CD4-positive, alpha-beta memory T cell (primary cell): ENCODE data around the gene DDI1. TPM values are rescaled to one million over a fixed set of nuclear protein-coding genes. Genes with fewer than 3 reads are reported as not detected.

ENCODE experiments used
- CTCF ChIA-PET: fragments of 350-600 bp; sonication (Branson Sonifier 250); formaldehyde crosslinking; loops from one replicate; lab custom pipeline; 2021; ENCODE audit warnings: inconsistent platforms; ENCODE audit not compliant: partially characterized antibody; lab: Charles Lee
- POLR2A ChIA-PET: fragments of 350-600 bp; sonication (Branson Sonifier 250); formaldehyde crosslinking; loops from one replicate; lab custom pipeline; 2021; ENCODE audit not compliant: partially characterized antibody; lab: Charles Lee
- DNase-seq, 5 donors: peaks; one replicate each; pipeline versions ENCODE4 v3.0.0 to v3.0.0-alpha.2; 2020 to 2022; ENCODE audit warnings: mixed read lengths in 1 of 5
- H3K27ac ChIP-seq: one replicate; pipeline ENCODE4 v1.7.0; 2013; ENCODE audit warnings: low read depth, low read length
- H3K27me3 ChIP-seq: 2 replicates; pipeline ENCODE4 v1.7.0; 2013; ENCODE audit warnings: mild to moderate bottlenecking, low read length, moderate library complexity; ENCODE audit not compliant: insufficient read depth
- H3K36me3 ChIP-seq: 2 replicates; pipeline ENCODE4 v1.7.0; 2013; ENCODE audit warnings: mild to moderate bottlenecking, low read length, moderate library complexity; ENCODE audit not compliant: insufficient read depth
- H3K4me1 ChIP-seq: 2 replicates; pipeline ENCODE4 v1.7.0; 2013; ENCODE audit warnings: mild to moderate bottlenecking, low read length, moderate library complexity; ENCODE audit not compliant: insufficient read depth
- H3K4me3 ChIP-seq, 2 donors: one replicate each; pipeline ENCODE4 v1.7.0; 2013; ENCODE audit warnings: low read length in 2 of 2, mild to moderate bottlenecking in 1 of 2
- H3K9me3 ChIP-seq, 2 donors: one replicate each; pipeline ENCODE4 v1.7.0; 2013; ENCODE audit warnings: low read length in 2 of 2, control low read depth in 1 of 2; ENCODE audit not compliant: control insufficient read depth in 1 of 2
- H3K27ac Mint-ChIP-seq, 7 donors: one replicate each; pipeline ENCODE4 v1.8.0; 2020 to 2021; ENCODE audit warnings: mixed read lengths in 7 of 7, mild to moderate bottlenecking in 6 of 7, inconsistent platforms in 3 of 7, moderate library complexity in 3 of 7
- H3K27me3 Mint-ChIP-seq, 2 donors: one replicate each; pipeline ENCODE4 v1.8.0; 2020 to 2021; ENCODE audit warnings: mixed read lengths in 2 of 2
- H3K36me3 Mint-ChIP-seq, 2 donors: one replicate each; pipeline ENCODE4 v1.8.0; 2020 to 2021; ENCODE audit warnings: mixed read lengths in 2 of 2, inconsistent platforms in 1 of 2, mild to moderate bottlenecking in 1 of 2
- H3K4me1 Mint-ChIP-seq, 4 donors: one replicate each; pipeline ENCODE4 v1.8.0; 2020 to 2021; ENCODE audit warnings: mixed read lengths in 4 of 4, mild to moderate bottlenecking in 1 of 4
- H3K4me3 Mint-ChIP-seq, 8 donors: one replicate each; pipeline ENCODE4 v1.8.0; 2020 to 2021; ENCODE audit warnings: mixed read lengths in 8 of 8, mild to moderate bottlenecking in 7 of 8, moderate library complexity in 6 of 8, inconsistent platforms in 3 of 8
- H3K9me3 Mint-ChIP-seq, 8 donors: one replicate each; pipeline ENCODE4 v1.8.0; 2020 to 2021; ENCODE audit warnings: mixed read lengths in 8 of 8, mild to moderate bottlenecking in 5 of 8, inconsistent platforms in 3 of 8, moderate library complexity in 1 of 8
- intact Hi-C: fragments of 100-400 bp; cut with micrococcal nuclease; formaldehyde crosslinking; loops from one replicate; pipeline ENCODE4 v1.15.1; 2023
- polyA plus RNA-seq, 2 donors: library from polyadenylated mRNA; unstranded; fragments of 300-500 nt; fragmentation: Illumina TruSeq; gene quantifications; one replicate each; pipeline ENCODE4 v1.2.3, GENCODE V29; 2021
- total RNA-seq, 2 experiments: library from RNA; stranded (reverse); gene quantifications; one replicate each; pipeline ENCODE4 v1.2.3, GENCODE V29; 2021

The DDI1 gene
- total and polyA plus RNA-seq, 4 experiments from 2014 or later, result not detected

- no peaks in the 10 kb centered on the region for H3K9me3 ChIP-seq
- POLR2A ChIA-PET, result no interaction called here
- intact Hi-C loops, result no loop called here
- H3K27ac Mint-ChIP-seq, result no peak overlapping the region
- H3K4me3 ChIP-seq, result no peak overlapping the region
- no peaks in the 10 kb centered on the region for H3K27me3 ChIP-seq
- DNase-seq, result no peak
- no peak overlapping the region for H3K27ac ChIP-seq
- H3K36me3 Mint-ChIP-seq, result no peaks in the 10 kb centered on the region
- no peaks in the 10 kb centered on the region for H3K4me1 ChIP-seq
- peaks cover 0 to 5% of the 10 kb centered on the region in 2 donors for H3K27me3 Mint-ChIP-seq
- H3K36me3 ChIP-seq, result no peaks in the 10 kb centered on the region
- no peak overlapping the region for H3K4me3 Mint-ChIP-seq
- CTCF ChIA-PET, result no interaction called here
- no peaks in the 10 kb centered on the region for H3K9me3 Mint-ChIP-seq
- H3K4me1 Mint-ChIP-seq, result no peaks in the 10 kb centered on the region
Measured at GRCh38 chr11:104011044-104011443, 25.4 kb upstream of the DDI1 start.

DNA sequence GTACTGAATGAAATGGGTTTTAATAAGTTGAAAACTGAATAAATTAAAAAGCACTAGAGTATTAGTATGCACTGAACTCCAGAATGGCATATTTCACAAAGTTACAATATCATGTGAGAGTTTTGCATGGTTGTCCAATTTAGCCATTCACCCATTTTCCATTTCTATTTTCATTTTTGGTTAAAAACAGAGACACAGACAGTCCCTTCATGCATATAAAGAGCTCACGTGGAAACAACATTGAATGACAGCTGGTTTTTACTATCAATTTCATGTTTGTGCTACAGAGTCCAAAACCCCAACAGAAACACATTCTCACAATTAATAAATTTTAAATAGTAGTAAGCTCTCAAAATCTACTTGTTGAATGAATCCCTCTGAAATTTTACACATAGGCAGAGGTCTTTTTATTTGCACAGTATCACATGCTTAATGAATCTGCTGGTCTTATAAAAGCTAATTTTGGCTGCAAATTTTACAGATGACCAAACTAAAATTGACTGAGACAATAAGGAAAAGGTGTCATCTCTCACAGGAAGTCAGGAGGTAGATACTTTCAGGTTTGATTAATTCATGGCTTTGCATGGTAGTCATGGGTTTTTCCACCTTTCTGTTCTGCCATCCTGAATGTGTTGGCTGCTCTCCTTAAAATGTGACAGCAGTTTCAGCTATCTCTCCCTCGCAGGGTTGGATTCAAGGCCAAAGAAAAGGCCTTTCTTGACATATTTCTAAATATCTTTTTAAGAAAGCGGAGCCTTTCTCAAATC is 20.6 kb upstream of the DDI1 start:
- peaks cover 0 to 2% (median 0%) of the 10 kb centered on the region in 8 donors for H3K9me3 Mint-ChIP-seq
- H3K4me3 Mint-ChIP-seq, result no peak overlapping the region
- H3K27ac ChIP-seq, result no peak overlapping the region
- no peak for DNase-seq
- no peaks in the 10 kb centered on the region for H3K4me1 Mint-ChIP-seq
- no peaks in the 10 kb centered on the region for H3K9me3 ChIP-seq
- H3K27ac Mint-ChIP-seq, result no peak overlapping the region
- H3K4me3 ChIP-seq, result no peak overlapping the region
- CTCF ChIA-PET, result no interaction called here
- no peaks in the 10 kb centered on the region for H3K27me3 ChIP-seq
- POLR2A ChIA-PET, result no interaction called here
- intact Hi-C loops, result no loop called here
- H3K36me3 Mint-ChIP-seq, result no peaks in the 10 kb centered on the region
- no peaks in the 10 kb centered on the region for H3K4me1 ChIP-seq
- no peaks in the 10 kb centered on the region for H3K36me3 ChIP-seq
- H3K27me3 Mint-ChIP-seq, result peaks cover 0 to 1% of the 10 kb centered on the region in 2 donors

- DNase-seq, result no peak
- no peak overlapping the region for H3K4me3 Mint-ChIP-seq
- ChIA-PET POLR2A (no interaction called here), CTCF (no interaction called here)
- no peaks in the 10 kb centered on the region for H3K4me1 Mint-ChIP-seq
- intact Hi-C loops, result no loop called here
- H3K4me1 ChIP-seq, result no peaks in the 10 kb centered on the region
- H3K9me3 Mint-ChIP-seq, result no peaks in the 10 kb centered on the region
- no peak overlapping the region for H3K4me3 ChIP-seq
- H3K27ac Mint-ChIP-seq, result no peak overlapping the region
- H3K36me3 Mint-ChIP-seq, result no peaks in the 10 kb centered on the region
- H3K36me3 ChIP-seq, result no peaks in the 10 kb centered on the region
- no peaks in the 10 kb centered on the region for H3K27me3 Mint-ChIP-seq
- no peaks in the 10 kb centered on the region for H3K9me3 ChIP-seq
- H3K27me3 ChIP-seq, result no peaks in the 10 kb centered on the region
- H3K27ac ChIP-seq, result no peak overlapping the region
Measured at GRCh38 chr11:104024572-104024971, 11.9 kb upstream of the DDI1 start.

DNA sequence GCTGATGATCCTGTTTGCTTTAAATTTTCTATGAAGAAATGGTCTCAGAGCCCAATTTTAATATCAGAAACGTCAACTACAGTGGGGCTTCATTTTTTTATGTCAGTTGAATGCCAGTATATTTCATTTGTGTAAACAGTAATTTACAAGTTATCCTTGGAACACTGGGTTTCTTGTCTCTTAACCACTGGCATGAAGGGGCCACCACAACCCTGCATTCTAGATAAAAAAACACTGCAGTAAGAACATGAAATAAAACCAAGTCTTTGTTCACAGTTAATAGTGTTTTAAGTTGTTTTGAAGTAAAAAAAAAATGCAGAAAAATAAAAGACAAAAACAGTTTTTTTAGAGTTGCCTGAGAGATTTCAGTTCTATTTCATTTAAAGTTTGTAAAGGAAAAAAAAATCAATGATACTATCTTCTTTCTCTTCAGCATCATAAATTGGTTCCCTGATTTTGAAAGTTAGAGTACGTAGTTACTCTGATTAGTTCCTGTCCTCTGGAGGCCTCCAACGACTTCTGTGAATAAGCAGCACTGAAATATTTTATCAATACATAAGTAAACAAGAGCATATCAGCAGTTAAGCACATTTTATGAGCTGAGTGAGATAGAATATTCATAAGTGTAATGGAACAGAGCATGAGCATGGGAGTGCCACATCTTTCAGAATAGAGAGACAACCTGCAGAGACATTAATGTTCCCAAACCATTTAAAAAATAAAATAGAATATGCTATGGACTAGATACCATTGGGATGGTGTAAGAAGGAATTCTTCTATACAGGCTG is 7.8 kb upstream of the DDI1 start:
- Histone ChIP-seq H3K9me3 (no peaks in the 10 kb centered on the region), H3K27ac (no peak overlapping the region), H3K36me3 (no peaks in the 10 kb centered on the region), H3K4me3 (no peak overlapping the region), H3K4me1 (no peaks in the 10 kb centered on the region), H3K27me3 (no peaks in the 10 kb centered on the region)
- Mint-ChIP-seq H3K36me3 (no peaks in the 10 kb centered on the region), H3K27me3 (no peaks in the 10 kb centered on the region), H3K4me3 (no peak overlapping the region), H3K9me3 (peaks cover 0 to 5% (median 0%) of the 10 kb centered on the region in 8 donors), H3K4me1 (no peaks in the 10 kb centered on the region), H3K27ac (no peak overlapping the region)
- DNase-seq, result no peak
- POLR2A ChIA-PET, result no interaction called here
- CTCF ChIA-PET, result no interaction called here
- intact Hi-C loops, result no loop called here

DNA sequence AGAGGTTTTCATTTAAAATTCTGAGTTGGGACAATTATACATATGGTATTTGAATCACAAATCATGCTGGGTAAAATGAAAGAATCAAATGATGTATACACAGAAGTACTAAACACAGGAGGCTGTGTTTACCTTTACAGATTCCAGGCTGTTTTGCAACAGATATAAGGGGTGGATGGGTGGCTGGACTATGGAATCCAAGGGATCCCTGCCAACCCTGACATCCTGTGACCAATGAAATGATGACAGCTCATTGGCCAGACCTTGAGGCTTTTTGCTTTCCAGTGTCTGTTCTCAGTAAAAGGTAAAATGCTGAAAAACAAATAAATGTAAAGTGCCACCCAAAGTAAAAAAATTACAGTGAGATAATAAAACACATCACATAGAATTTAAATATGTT is 3.3 kb upstream of the DDI1 start:
- CTCF ChIA-PET, result no interaction called here
- intact Hi-C loops, result no loop called here
- H3K9me3 Mint-ChIP-seq, result peaks cover 0 to 7% (median under 1%) of the 10 kb centered on the region in 8 donors

DNA sequence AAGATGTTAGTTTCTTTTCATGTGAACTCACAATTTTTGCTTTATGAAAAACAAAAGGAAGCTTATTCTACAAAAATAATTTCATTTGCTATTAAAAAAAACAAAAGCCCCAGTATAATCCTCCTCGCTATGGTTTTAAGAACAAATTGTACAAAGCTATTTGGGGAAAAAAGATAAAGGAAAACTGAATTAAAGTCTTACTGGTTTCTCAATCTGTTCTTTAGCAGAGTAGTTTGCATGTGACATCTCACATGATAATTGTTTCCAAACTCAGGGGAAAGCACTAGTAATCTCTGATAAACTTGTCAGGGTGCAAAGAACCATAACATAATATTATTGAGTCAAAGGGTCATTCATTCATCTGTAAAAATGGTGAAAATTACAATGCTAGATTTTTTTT is 2.9 kb upstream of the DDI1 start:
- Histone ChIP-seq H3K4me1 (no peaks in the 10 kb centered on the region), H3K4me3 (no peak overlapping the region), H3K9me3 (no peaks in the 10 kb centered on the region), H3K36me3 (no peaks in the 10 kb centered on the region), H3K27me3 (no peaks in the 10 kb centered on the region), H3K27ac (no peak overlapping the region)
- DNase-seq, result no peak
- Mint-ChIP-seq H3K27me3 (no peaks in the 10 kb centered on the region), H3K27ac (no peak overlapping the region), H3K4me3 (no peak overlapping the region), H3K4me1 (no peaks in the 10 kb centered on the region), H3K36me3 (no peaks in the 10 kb centered on the region), H3K9me3 (peaks cover 0 to 7% (median under 1%) of the 10 kb centered on the region in 8 donors)
- ChIA-PET CTCF (no interaction called here), POLR2A (no interaction called here)
- intact Hi-C loops, result no loop called here

More for the DNA sequence above, 3.3 kb upstream of the DDI1 start:
- H3K36me3 ChIP-seq, result no peaks in the 10 kb centered on the region
- Mint-ChIP-seq H3K4me3 (no peak overlapping the region), H3K36me3 (no peaks in the 10 kb centered on the region), H3K27me3 (no peaks in the 10 kb centered on the region), H3K27ac (no peak overlapping the region), H3K4me1 (no peaks in the 10 kb centered on the region)
- no peak overlapping the region for H3K27ac ChIP-seq
- H3K4me1 ChIP-seq, result no peaks in the 10 kb centered on the region
- POLR2A ChIA-PET, result no interaction called here
- no peak for DNase-seq
- H3K4me3 ChIP-seq, result no peak overlapping the region
- no peaks in the 10 kb centered on the region for H3K9me3 ChIP-seq
- H3K27me3 ChIP-seq, result no peaks in the 10 kb centered on the region

DNA sequence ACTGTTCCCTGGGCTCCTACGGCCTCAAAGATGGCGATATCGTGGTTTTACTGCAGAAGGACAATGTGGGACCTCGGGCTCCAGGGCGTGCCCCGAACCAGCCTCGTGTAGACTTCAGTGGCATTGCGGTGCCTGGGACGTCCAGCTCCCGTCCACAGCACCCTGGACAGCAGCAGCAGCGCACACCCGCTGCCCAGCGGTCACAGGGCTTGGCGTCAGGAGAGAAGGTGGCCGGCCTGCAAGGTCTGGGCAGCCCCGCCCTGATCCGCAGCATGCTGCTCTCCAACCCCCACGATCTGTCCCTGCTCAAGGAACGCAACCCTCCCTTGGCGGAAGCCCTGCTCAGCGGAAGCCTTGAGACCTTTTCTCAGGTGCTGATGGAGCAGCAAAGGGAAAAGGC is 555 bp downstream of the DDI1 start:
- DNase-seq, result no peak
- H3K27ac ChIP-seq, result no peak overlapping the region
- H3K9me3 Mint-ChIP-seq, result peaks cover 0 to 9% (median 0%) of the 10 kb centered on the region in 8 donors
- no peaks in the 10 kb centered on the region for H3K36me3 Mint-ChIP-seq
- no peak overlapping the region for H3K27ac Mint-ChIP-seq
- CTCF ChIA-PET, result no interaction called here
- intact Hi-C loops, result no loop called here
- no peaks in the 10 kb centered on the region for H3K9me3 ChIP-seq
- no peaks in the 10 kb centered on the region for H3K27me3 ChIP-seq
- no peak overlapping the region for H3K4me3 ChIP-seq
- H3K4me1 Mint-ChIP-seq, result no peaks in the 10 kb centered on the region
- H3K36me3 ChIP-seq, result no peaks in the 10 kb centered on the region
- POLR2A ChIA-PET, result no interaction called here
- H3K4me3 Mint-ChIP-seq, result no peak overlapping the region
- H3K27me3 Mint-ChIP-seq, result no peaks in the 10 kb centered on the region
- H3K4me1 ChIP-seq, result no peaks in the 10 kb centered on the region
